Neural crest cell (in vitro differentiated cells): Measurements from ENCODE around the gene FAS. TPM values are rescaled to one million over a fixed set of nuclear protein-coding genes. Genes with fewer than 3 reads are reported as not detected.

ENCODE experiments used
- DNase-seq: peaks from one replicate; pipeline ENCODE4 v3.0.0; 2021; ENCODE audit warnings: low read depth, mixed read lengths, low spot score
- H3K27ac Mint-ChIP-seq: one replicate; pipeline ENCODE4 v1.8.0; 2021; ENCODE audit warnings: mild to moderate bottlenecking, mixed read lengths; ENCODE audit not compliant: unreplicated experiment
- H3K27me3 Mint-ChIP-seq: 2 replicates; pipeline ENCODE4 v1.8.0; 2021; ENCODE audit warnings: low read depth, mild to moderate bottlenecking, mixed read lengths
- H3K36me3 Mint-ChIP-seq: 2 replicates; pipeline ENCODE4 v1.8.0; 2021; ENCODE audit warnings: low read depth, mild to moderate bottlenecking, mixed read lengths
- H3K4me1 Mint-ChIP-seq: 2 replicates; pipeline ENCODE4 v1.8.0; 2021; ENCODE audit warnings: mixed read lengths
- H3K4me3 Mint-ChIP-seq: one replicate; pipeline ENCODE4 v1.8.0; 2021; ENCODE audit warnings: mild to moderate bottlenecking, mixed read lengths
- H3K9me3 Mint-ChIP-seq: 2 replicates; pipeline ENCODE4 v1.8.0; 2021; ENCODE audit warnings: mixed read lengths
- CTCF ChIP-seq: fragments of 200-600 bp; sonication (generic); conservative IDR thresholded peaks from 2 replicates; pipeline ENCODE4 v1.5.0; 2021; ENCODE audit warnings: antibody characterized with exemption, mild to moderate bottlenecking
- total RNA-seq: library from RNA; stranded (reverse); gene quantifications from 2 replicates; pipeline ENCODE4 v1.2.1, GENCODE V29; 2021

The FAS gene
- total RNA-seq, 1 donor from 2014 or later = 2.3 TPM

GRCh38 chr10:88991899-88992320, 1.3 kb downstream of the FAS start:
- DNase-seq = no peak
- Mint-ChIP-seq H3K27me3 (peaks cover 26% of the 10 kb centered on the region), H3K36me3 (no peaks in the 10 kb centered on the region), H3K4me3 (peak overlapping the region; percentile 96), H3K4me1 (peaks cover 32% of the 10 kb centered on the region), H3K27ac (no peak overlapping the region), H3K9me3 (no peaks in the 10 kb centered on the region)
- no peak for TF ChIP-seq CTCF

GRCh38 chr10:88992921-88993524, 2.4 kb downstream of the FAS start:
- Mint-ChIP-seq H3K4me1 (peaks cover 32% of the 10 kb centered on the region), H3K27ac (no peak overlapping the region), H3K27me3 (peaks cover 26% of the 10 kb centered on the region), H3K4me3 (peak overlapping the region; percentile 69), H3K36me3 (no peaks in the 10 kb centered on the region), H3K9me3 (no peaks in the 10 kb centered on the region)
- no peak for TF ChIP-seq CTCF
- DNase-seq = no peak

- H3K27me3 Mint-ChIP-seq = peaks cover 22% of the 10 kb centered on the region
- DNase-seq = no peak
- H3K27ac Mint-ChIP-seq = no peak overlapping the region
- no peaks in the 10 kb centered on the region for H3K36me3 Mint-ChIP-seq
- peaks cover 33% of the 10 kb centered on the region for H3K4me1 Mint-ChIP-seq
- no peaks in the 10 kb centered on the region for H3K9me3 Mint-ChIP-seq
- no peak for TF ChIP-seq CTCF
- H3K4me3 Mint-ChIP-seq = peak overlapping the region; percentile 69
Measured at GRCh38 chr10:88994019-88994418, 3.4 kb downstream of the FAS start.

DNA sequence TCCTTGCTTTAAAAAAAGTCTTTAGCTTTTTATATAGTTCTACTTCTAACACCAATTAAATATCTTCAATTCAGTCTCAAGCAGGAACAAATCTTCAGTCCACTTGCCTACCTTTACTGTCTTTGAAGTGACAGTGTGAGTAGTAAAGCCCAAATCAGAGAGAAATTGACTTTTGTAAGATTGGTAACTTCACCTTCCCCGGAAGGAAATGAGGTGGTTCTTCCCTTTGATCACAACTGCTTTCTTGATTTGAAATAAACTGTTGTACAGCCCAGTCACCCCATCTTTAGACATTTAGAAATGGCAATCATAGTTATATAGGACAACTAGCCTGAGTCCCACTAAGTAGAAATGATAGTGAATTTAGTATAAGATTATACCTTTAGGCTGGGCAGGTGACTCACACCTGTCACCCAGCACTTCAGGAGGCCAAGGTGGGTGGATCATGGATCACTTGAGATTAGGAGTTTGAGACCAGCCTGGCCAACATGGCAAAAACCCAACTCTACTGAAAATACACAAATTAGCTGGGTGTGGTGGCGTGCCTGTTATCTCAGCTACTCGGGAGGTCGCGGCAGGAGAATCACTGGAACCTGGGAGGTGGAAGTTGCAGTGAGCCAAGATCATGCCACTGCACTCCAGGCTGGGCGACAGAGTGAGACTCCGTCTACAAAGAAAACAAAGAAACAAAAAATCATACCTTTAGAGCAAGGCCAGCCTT, 4.7 kb downstream of the FAS start:
- Mint-ChIP-seq H3K4me1 (peaks cover 40% of the 10 kb centered on the region), H3K36me3 (no peaks in the 10 kb centered on the region), H3K27me3 (peaks cover 9% of the 10 kb centered on the region), H3K4me3 (peak overlapping the region; percentile 8), H3K9me3 (no peaks in the 10 kb centered on the region), H3K27ac (peak overlapping the region; percentile 48)
- TF ChIP-seq CTCF = no peak
- DNase-seq = no peak

- no peak overlapping the region for H3K27ac Mint-ChIP-seq
- no peaks in the 10 kb centered on the region for H3K36me3 Mint-ChIP-seq
- H3K4me1 Mint-ChIP-seq = peaks cover 43% of the 10 kb centered on the region
- no peaks in the 10 kb centered on the region for H3K27me3 Mint-ChIP-seq
- TF ChIP-seq CTCF = no peak
- no peak overlapping the region for H3K4me3 Mint-ChIP-seq
- H3K9me3 Mint-ChIP-seq = no peaks in the 10 kb centered on the region
- DNase-seq = no peak
Measured at GRCh38 chr10:88996927-88997326, 6.3 kb downstream of the FAS start.
